Astrocyte (in vitro differentiated cells and primary cell): ENCODE measurements around the gene CST9.

ENCODE experiments used
- CTCF ChIP-seq: IDR thresholded peaks from 2 replicates; pipeline ENCODE4 v1.5.1; 2011; ENCODE audit warnings: low read depth, mild to moderate bottlenecking, inconsistent platforms, low read length, moderate library complexity; ENCODE audit not compliant: insufficient read depth
- EZH2 ChIP-seq: IDR thresholded peaks from 2 replicates; pipeline ENCODE4 v1.6.1; 2012; ENCODE audit warnings: mild to moderate bottlenecking, low read length, inconsistent platforms; ENCODE audit not compliant: insufficient read depth

DNA sequence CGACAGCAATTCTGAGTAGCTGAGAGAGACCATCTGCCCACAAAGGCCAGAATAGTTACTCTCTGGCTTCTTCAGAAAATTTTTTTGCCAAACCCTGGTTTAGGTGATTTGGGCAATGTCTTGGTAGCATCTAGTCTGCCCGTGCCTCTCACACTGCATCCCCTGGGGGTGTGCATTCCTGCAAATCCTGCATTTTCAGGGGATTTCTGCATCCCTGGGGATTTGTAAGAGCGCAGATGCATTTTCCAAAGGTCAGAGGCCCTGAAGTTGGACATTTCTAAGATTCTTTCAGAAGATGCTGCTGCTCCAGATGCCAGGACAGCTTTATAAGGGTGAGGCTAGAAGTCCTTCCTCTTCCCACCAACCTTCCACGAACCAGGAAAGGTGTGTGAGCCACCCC, 4.0 kb downstream of the CST9 start:
- TF ChIP-seq EZH2, result no peak
- no peak for TF ChIP-seq CTCF
